ENCODE data around the gene ZNF106. TPM values are rescaled to one million over a fixed set of nuclear protein-coding genes. Genes with fewer than 3 reads are reported as not detected.
A peak's percentile ranks its signal among the peaks of the same experiment; 100 is the strongest.

ZNF106 gene
- total RNA-seq, 1 donor from 2014 or later, result 69.6 TPM

DNA sequence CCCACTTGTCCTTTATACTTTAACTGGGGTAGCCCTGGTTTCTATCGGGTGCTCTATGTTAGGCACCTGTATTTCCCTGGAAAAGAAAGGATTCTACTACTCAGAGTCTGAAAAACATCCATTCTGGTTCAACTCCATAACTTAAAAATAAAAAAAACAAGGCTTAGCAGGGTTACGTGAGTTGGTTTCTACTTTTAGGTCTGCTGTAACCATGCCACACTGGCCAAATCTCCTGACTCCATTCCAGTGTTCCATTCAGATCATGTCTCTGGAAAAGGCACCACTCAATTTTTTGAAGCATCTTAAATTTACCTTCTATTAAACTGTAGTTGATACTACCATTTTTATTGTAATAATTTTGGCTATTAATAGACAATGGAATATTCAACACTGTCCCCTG, 69.6 kb downstream of the ZNF106 start:
- H2AFZ ChIP-seq (ENCODE audit: low read depth, low read length), result no peak overlapping the region
- H3K4me3 ChIP-seq (ENCODE audit: insufficient read depth, low read depth, low read length), result no peak overlapping the region
- DNase-seq (ENCODE audit: low read depth) (no peak), FAIRE-seq (no peak)
- no peaks in the 10 kb centered on the region for H3K79me2 ChIP-seq (ENCODE audit: insufficient read depth, low read length)
- H3K4me1 ChIP-seq (ENCODE audit: insufficient read depth, low read length), result no peaks in the 10 kb centered on the region
- TF ChIP-seq, protein P1, sequence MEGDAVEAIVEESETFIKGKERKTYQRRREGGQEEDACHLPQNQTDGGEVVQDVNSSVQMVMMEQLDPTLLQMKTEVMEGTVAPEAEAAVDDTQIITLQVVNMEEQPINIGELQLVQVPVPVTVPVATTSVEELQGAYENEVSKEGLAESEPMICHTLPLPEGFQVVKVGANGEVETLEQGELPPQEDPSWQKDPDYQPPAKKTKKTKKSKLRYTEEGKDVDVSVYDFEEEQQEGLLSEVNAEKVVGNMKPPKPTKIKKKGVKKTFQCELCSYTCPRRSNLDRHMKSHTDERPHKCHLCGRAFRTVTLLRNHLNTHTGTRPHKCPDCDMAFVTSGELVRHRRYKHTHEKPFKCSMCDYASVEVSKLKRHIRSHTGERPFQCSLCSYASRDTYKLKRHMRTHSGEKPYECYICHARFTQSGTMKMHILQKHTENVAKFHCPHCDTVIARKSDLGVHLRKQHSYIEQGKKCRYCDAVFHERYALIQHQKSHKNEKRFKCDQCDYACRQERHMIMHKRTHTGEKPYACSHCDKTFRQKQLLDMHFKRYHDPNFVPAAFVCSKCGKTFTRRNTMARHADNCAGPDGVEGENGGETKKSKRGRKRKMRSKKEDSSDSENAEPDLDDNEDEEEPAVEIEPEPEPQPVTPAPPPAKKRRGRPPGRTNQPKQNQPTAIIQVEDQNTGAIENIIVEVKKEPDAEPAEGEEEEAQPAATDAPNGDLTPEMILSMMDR (IDR thresholded peaks at IDR 0.05; ENCODE audit: insufficient read depth, low read depth, low read length), result no peak
- no peak for TF ChIP-seq EZH2 (IDR thresholded peaks at IDR 0.05; ENCODE audit: insufficient read depth, low read length)
- Mint-ChIP-seq H3K27me3 (ENCODE audit: low read depth, unreplicated experiment) (no peaks in the 10 kb centered on the region), H3K27ac (ENCODE audit: unreplicated experiment) (no peak overlapping the region), H3K4me1 (ENCODE audit: low read depth, unreplicated experiment) (no peaks in the 10 kb centered on the region), H3K36me3 (ENCODE audit: low read depth, unreplicated experiment) (peaks cover 17% of the 10 kb centered on the region), H3K9me3 (ENCODE audit: unreplicated experiment) (no peaks in the 10 kb centered on the region), H3K4me3 (ENCODE audit: unreplicated experiment) (no peak overlapping the region)
- no peak overlapping the region for H3K4me2 ChIP-seq (ENCODE audit: low read length)
- no peaks in the 10 kb centered on the region for H4K20me1 ChIP-seq (ENCODE audit: insufficient read depth, low read length)
- H3K36me3 ChIP-seq (ENCODE audit: insufficient read depth, low read length), result peaks cover 63% of the 10 kb centered on the region
- H3K27ac ChIP-seq (ENCODE audit: low read depth, low read length), result no peak overlapping the region
- no peaks in the 10 kb centered on the region for H3K27me3 ChIP-seq (ENCODE audit: insufficient read depth, low read length)
- no peak overlapping the region for H3K9ac ChIP-seq (ENCODE audit: low read length)
- no peaks in the 10 kb centered on the region for H3K9me3 ChIP-seq (ENCODE audit: insufficient read depth, low read depth, low read length)

DNA sequence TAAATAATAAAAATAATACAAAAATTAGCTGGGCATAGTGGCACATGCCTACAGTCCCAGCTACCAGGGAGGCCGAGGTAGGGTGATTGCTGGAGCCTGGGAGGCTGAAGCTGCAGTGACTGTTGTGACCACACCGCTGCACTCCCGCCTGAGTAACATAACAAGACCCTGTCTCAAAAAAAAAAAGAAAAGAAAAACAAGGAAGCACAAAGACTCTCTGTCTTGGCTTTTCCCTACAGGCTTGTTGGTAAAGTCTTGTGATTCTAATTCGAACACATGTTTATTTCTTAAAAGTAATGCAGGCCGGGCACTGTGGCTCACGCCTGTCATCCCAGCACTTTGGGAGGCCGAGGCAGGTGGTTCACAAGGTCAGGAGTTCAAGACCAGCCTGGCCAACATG, 71.6 kb downstream of the ZNF106 start:
- H3K27me3 ChIP-seq (ENCODE audit: insufficient read depth, low read length), result no peaks in the 10 kb centered on the region
- no peak overlapping the region for H3K4me3 Mint-ChIP-seq (ENCODE audit: unreplicated experiment)
- no peak overlapping the region for H3K4me2 ChIP-seq (ENCODE audit: low read length)
- DNase-seq (ENCODE audit: low read depth) (no peak), FAIRE-seq (no peak)
- H2AFZ ChIP-seq (ENCODE audit: low read depth, low read length), result no peak overlapping the region
- peaks cover 17% of the 10 kb centered on the region for H3K36me3 Mint-ChIP-seq (ENCODE audit: low read depth, unreplicated experiment)
- TF ChIP-seq EZH2 (IDR thresholded peaks at IDR 0.05; ENCODE audit: insufficient read depth, low read length), result no peak
- TF ChIP-seq, protein P1 (IDR thresholded peaks at IDR 0.05; ENCODE audit: insufficient read depth, low read depth, low read length), result no peak
- H3K4me1 Mint-ChIP-seq (ENCODE audit: low read depth, unreplicated experiment), result peaks cover 1% of the 10 kb centered on the region
- no peak overlapping the region for H3K9ac ChIP-seq (ENCODE audit: low read length)
- H4K20me1 ChIP-seq (ENCODE audit: insufficient read depth, low read length), result no peaks in the 10 kb centered on the region
- peaks cover 57% of the 10 kb centered on the region for H3K36me3 ChIP-seq (ENCODE audit: insufficient read depth, low read length)
- no peaks in the 10 kb centered on the region for H3K27me3 Mint-ChIP-seq (ENCODE audit: low read depth, unreplicated experiment)
- peaks cover 1% of the 10 kb centered on the region for H3K4me1 ChIP-seq (ENCODE audit: insufficient read depth, low read length)
- H3K79me2 ChIP-seq (ENCODE audit: insufficient read depth, low read length), result no peaks in the 10 kb centered on the region
- peaks cover 3% of the 10 kb centered on the region for H3K9me3 ChIP-seq (ENCODE audit: insufficient read depth, low read depth, low read length)
- no peak overlapping the region for H3K27ac ChIP-seq (ENCODE audit: low read depth, low read length)
- H3K27ac Mint-ChIP-seq (ENCODE audit: unreplicated experiment), result no peak overlapping the region
- no peak overlapping the region for H3K4me3 ChIP-seq (ENCODE audit: insufficient read depth, low read depth, low read length)
- no peaks in the 10 kb centered on the region for H3K9me3 Mint-ChIP-seq (ENCODE audit: unreplicated experiment)

- H3K27me3 ChIP-seq (ENCODE audit: insufficient read depth, low read length), result no peaks in the 10 kb centered on the region
- TF ChIP-seq, protein P1 (IDR thresholded peaks at IDR 0.05; ENCODE audit: insufficient read depth, low read depth, low read length), result no peak
- no peak for TF ChIP-seq EZH2 (IDR thresholded peaks at IDR 0.05; ENCODE audit: insufficient read depth, low read length)
- no peaks in the 10 kb centered on the region for H4K20me1 ChIP-seq (ENCODE audit: insufficient read depth, low read length)
- no peak overlapping the region for H3K4me3 ChIP-seq (ENCODE audit: insufficient read depth, low read depth, low read length)
- no peak overlapping the region for H3K27ac ChIP-seq (ENCODE audit: low read depth, low read length)
- H3K9me3 ChIP-seq (ENCODE audit: insufficient read depth, low read depth, low read length), result peaks cover 3% of the 10 kb centered on the region
- no peaks in the 10 kb centered on the region for H3K9me3 Mint-ChIP-seq (ENCODE audit: unreplicated experiment)
- H3K4me1 ChIP-seq (ENCODE audit: insufficient read depth, low read length), result peaks cover 7% of the 10 kb centered on the region
- H3K4me1 Mint-ChIP-seq (ENCODE audit: low read depth, unreplicated experiment), result peaks cover 1% of the 10 kb centered on the region
- H3K27ac Mint-ChIP-seq (ENCODE audit: unreplicated experiment), result no peak overlapping the region
- FAIRE-seq (no peak), DNase-seq (ENCODE audit: low read depth) (peak; percentile 22)
- H3K4me3 Mint-ChIP-seq (ENCODE audit: unreplicated experiment), result no peak overlapping the region
- H3K4me2 ChIP-seq (ENCODE audit: low read length), result no peak overlapping the region
- no peak overlapping the region for H3K9ac ChIP-seq (ENCODE audit: low read length)
- H3K27me3 Mint-ChIP-seq (ENCODE audit: low read depth, unreplicated experiment), result no peaks in the 10 kb centered on the region
- no peak overlapping the region for H2AFZ ChIP-seq (ENCODE audit: low read depth, low read length)
- H3K79me2 ChIP-seq (ENCODE audit: insufficient read depth, low read length), result no peaks in the 10 kb centered on the region
- H3K36me3 Mint-ChIP-seq (ENCODE audit: low read depth, unreplicated experiment), result peaks cover 31% of the 10 kb centered on the region
- H3K36me3 ChIP-seq (ENCODE audit: insufficient read depth, low read length), result peaks cover 28% of the 10 kb centered on the region
Measured at GRCh38 chr15:42413920-42414319, 77.0 kb downstream of the ZNF106 start.
